ENCODE data around the gene KCNJ11. TPM values are rescaled to one million over a fixed set of nuclear protein-coding genes. Genes with fewer than 3 reads are reported as not detected.

The KCNJ11 gene
- total and polyA plus RNA-seq, 2 of the 4 experiments (the other 2 are of a cell fraction) = not detected

- ATAC-seq (ENCODE audit: low read depth) = peak; percentile 57
- TF ChIP-seq CHD1 (IDR thresholded peaks at IDR 0.05; ENCODE audit: low read depth, low read length) (no peak; the same call in 1 of the 2 replicates), NFE2L2 (IDR thresholded peaks at IDR 0.05; ENCODE audit: low read depth, low read length) (no peak), MAZ (IDR thresholded peaks at IDR 0.05; ENCODE audit: borderline replicate concordance, low read depth, low read length) (peak; percentile 50; the same call in 1 of the 2 replicates), BHLHE40 (IDR thresholded peaks at IDR 0.05; ENCODE audit: low read depth, low read length) (peak; percentile 82; the same call in 1 of the 2 replicates), CEBPB (IDR thresholded peaks at IDR 0.05; ENCODE audit: low read depth, low read length) (peak; percentile 95), POLR2A (IDR thresholded peaks at IDR 0.05; ENCODE audit: low read depth, low read length) (peak; percentile 54; the same call in 1 of the 2 replicates), MAFK (IDR thresholded peaks at IDR 0.05; ENCODE audit: low read depth, low read length) (no peak), FOS (IDR thresholded peaks at IDR 0.05; ENCODE audit: low read depth, low read length) (no peak), RAD21 (IDR thresholded peaks at IDR 0.05; ENCODE audit: low read length) (no peak), CTCF (conservative IDR thresholded peaks at IDR 0.05; ENCODE audit: low read depth, low read length) (no peak), SMC3 (IDR thresholded peaks at IDR 0.05; ENCODE audit: low read depth, low read length) (no peak), RFX5 (IDR thresholded peaks at IDR 0.05; ENCODE audit: low read depth, low read length) (no peak), USF2 (IDR thresholded peaks at IDR 0.05; ENCODE audit: low read depth, low read length) (peak; percentile 56), MXI1 (IDR thresholded peaks at IDR 0.05; ENCODE audit: borderline replicate concordance, low read depth, low read length) (peak; percentile 10; the same call in 1 of the 2 replicates), RCOR1 (IDR thresholded peaks at IDR 0.05; ENCODE audit: insufficient replicate concordance, low read length) (no peak)
Measured at GRCh38 chr11:17351510-17352176, 36.8 kb downstream of the KCNJ11 start, which contains the start of gene NCR3LG1. Gene NCR3LG1, plus strand, starts transcription at chr11:17351800. Its CDS starts 170 bp downstream, at chr11:17351970.

More at GRCh38 chr11:17351510-17352176, 36.8 kb downstream of the KCNJ11 start, which contains the start of gene NCR3LG1:
- Histone ChIP-seq H3K4ac (ENCODE audit: low read depth, low read length) (0 out of 2 replicates have a peak within 1 kb of the TSS, but pooled peaks have one; percentile 3), H3K4me2 (ENCODE audit: low read depth, low read length) (peak within 1 kb of the TSS; percentile 100), H2AK9ac (replicated peaks; ENCODE audit: low read depth, low read length, poor library complexity) (peak within 1 kb of the TSS; percentile 17), H3K36me3 (ENCODE audit: control insufficient read depth, insufficient read depth, low read length) (no peaks in the 10 kb centered on the region), H3K79me1 (ENCODE audit: low read depth in 1 of 2, low read length in 2 of 2) (peaks cover 0 to 4% of the 10 kb centered on the region in 2 experiments; a peak in 1 of 4 replicates), H3K27me3 (ENCODE audit: control insufficient read depth, insufficient read depth, low read length) (no peaks in the 10 kb centered on the region), H3K9me1 (ENCODE audit: insufficient read depth, low read length) (no peaks in the 10 kb centered on the region), H3K23ac (ENCODE audit: low read depth, low read length) (peak within 1 kb of the TSS; percentile 68; the same call in 1 of the 2 replicates), H3K27ac (ENCODE audit: insufficient read depth, low read length) (peak within 1 kb of the TSS; percentile 39), H4K8ac (ENCODE audit: low read depth in 2 of 2, low read length in 2 of 2) (peak within 1 kb of the TSS; percentile 37 to 61; a peak in 2 of 4 replicates), H3K4me3 (ENCODE audit: insufficient read depth, low read depth, low read length) (peak within 1 kb of the TSS; percentile 74), H2AFZ (replicated peaks; ENCODE audit: low read length, poor library complexity) (peak within 1 kb of the TSS; percentile 93), H4K20me1 (ENCODE audit: insufficient read depth, low read length) (no peaks in the 10 kb centered on the region), H2AK5ac (ENCODE audit: low read depth, low read length) (no peak within 1 kb of the TSS), H2BK20ac (ENCODE audit: low read depth, low read length) (no peak within 1 kb of the TSS), H3K14ac (replicated peaks; ENCODE audit: low read depth, low read length) (no peak within 1 kb of the TSS), H2BK15ac (ENCODE audit: low read depth, low read length) (no peak within 1 kb of the TSS), H2BK120ac (ENCODE audit: low read depth, low read length) (no peak within 1 kb of the TSS), H4K5ac (ENCODE audit: low read depth, low read length) (peak within 1 kb of the TSS; percentile 39; the same call in 1 of the 2 replicates), H3K4me1 (ENCODE audit: control insufficient read depth, insufficient read depth, low read length) (peaks cover 2% of the 10 kb centered on the region), H4K91ac (ENCODE audit: insufficient read depth, low read depth, low read length) (peak within 1 kb of the TSS; percentile 15; the same call in 1 of the 2 replicates), H2BK5ac (ENCODE audit: low read depth, low read length, poor library complexity, severe bottlenecking) (no peak within 1 kb of the TSS), H3K18ac (ENCODE audit: low read depth, low read length) (0 out of 2 replicates have a peak within 1 kb of the TSS, but pooled peaks have one; percentile 33), H3K56ac (ENCODE audit: extremely low read depth, insufficient read depth, low read length) (no peak within 1 kb of the TSS), H3K9me3 (ENCODE audit: control insufficient read depth, insufficient read depth, low read length) (no peaks in the 10 kb centered on the region), H3K9ac (ENCODE audit: low read depth, low read length) (peak within 1 kb of the TSS; percentile 58)
- BruUV-seq (replicated peaks) = no TSS peak
- dilution Hi-C loops (cut with HindIII; ENCODE audit: low sequenced_read_pairs, unreplicated experiment) (no loop called here), intact Hi-C loops (cut with micrococcal nuclease) (loop anchor here (2.0 to 5.0 kb wide), 2 partner anchors 37 to 74 kb away; partner anchors contain the start of gene NUCB2), in situ Hi-C loops (cut with MboI; ENCODE audit: low sequenced_read_pairs) (no loop called here)
- DNase-seq = peak; percentile 77
- ChIA-PET POLR2A (ENCODE audit: unreplicated experiment) (interaction anchor here (0.6 kb wide), 1 partner anchor 384 kb away, joined by 7 read pairs; no protein-coding TSS in a partner anchor), CTCF (interaction anchor here (0.7 to 3.3 kb wide), 2 partner anchors 49 to 122 kb away, joined by 3 to 9 read pairs; no protein-coding TSS in a partner anchor)
- 3% methylated on average over 24 of the region's 61 CpGs; no CpG with 5 or more reads in 1 of the 2 experiments for WGBS, 2 experiments (ENCODE audit: extremely low coverage in 2 of 2, insufficient read length in 1 of 2)
